ENCODE data around the gene ANKFY1.

The ANKFY1 gene

GRCh38 chr17:4263282-4264215, at the start of gene ANKFY1:
Gene ANKFY1 (minus strand): TSS chr17:4263979. CDS start chr17:4263941, 38 bp downstream.
- DNase-seq, result peak; percentile 61

GRCh38 chr17:4310354-4311060, 46.7 kb upstream of the ANKFY1 start:
- no peak for DNase-seq

DNA sequence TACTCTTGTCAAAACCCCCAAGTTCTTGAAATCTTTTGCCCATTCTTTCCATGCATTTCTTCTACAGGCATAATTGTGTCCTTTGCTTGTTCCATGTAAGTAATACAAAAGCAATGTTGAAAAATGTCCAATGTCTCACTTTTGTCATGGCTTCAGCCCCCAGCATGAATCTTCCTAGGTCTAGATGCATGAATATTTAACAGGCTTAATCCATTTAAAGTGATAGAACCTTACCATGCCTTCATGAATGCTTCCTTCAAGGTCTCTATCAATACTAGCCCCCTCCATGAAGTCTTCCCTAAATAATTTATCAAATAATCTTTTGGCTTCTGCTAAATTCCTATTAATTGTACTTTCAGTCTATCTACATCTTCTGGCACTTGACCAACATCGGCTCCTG, 46.1 kb upstream of the ANKFY1 start:
- DNase-seq, result no peak

DNA sequence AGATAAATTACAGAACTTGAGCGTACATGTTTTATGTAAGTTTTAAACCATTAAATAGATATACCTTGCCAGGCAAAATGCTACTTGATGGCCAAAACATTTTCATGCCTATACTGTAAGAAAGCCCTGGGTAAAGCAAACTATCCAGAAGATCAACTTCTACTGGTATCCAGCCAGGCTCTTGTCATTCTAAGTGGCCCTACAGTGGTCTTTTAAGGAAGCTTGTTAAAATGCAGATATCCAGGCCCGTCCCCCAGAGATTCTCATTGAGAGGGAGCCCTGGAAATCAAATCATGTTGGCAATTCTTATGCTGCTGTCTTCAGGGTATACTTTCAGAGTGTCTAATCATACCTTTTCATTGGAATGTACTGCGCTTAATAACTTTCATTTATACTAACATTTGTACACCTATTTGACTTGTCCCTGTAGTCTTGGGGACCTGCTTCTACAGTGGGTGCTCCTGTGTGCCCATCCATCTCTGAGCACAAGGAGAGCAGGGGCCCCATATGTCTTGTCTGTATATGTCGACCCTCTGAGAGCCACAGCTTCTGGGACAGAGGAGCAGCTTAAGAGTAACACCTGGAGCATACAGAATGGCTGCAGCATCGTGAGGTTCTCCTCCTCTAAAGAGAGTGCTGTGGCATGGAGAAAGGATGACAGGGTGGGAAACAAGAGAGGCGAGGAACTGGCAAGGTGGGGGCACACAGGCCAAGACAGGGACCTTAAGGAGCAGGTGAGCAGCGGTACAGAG, 43.6 kb upstream of the ANKFY1 start:
- DNase-seq, result no peak

DNA sequence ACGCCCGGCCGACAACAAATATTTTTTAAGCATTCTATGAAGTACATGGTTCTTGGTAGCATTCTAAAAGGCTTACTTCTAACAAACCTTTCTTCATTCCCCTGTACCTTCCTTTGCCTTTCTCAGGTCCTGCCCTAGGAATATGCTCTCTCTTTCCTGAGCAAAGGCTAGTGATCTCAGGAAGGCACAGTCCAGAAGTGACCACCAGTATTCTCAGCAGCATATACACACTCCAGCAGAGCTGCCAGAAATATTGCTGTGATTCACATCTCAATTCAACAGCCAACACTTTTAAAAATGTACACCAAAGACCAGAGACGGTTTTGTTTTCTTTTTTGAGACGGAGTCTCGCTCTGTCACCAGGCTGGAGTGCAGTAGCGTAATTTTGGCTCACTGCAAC, 41.4 kb upstream of the ANKFY1 start:
- no peak for DNase-seq

DNA sequence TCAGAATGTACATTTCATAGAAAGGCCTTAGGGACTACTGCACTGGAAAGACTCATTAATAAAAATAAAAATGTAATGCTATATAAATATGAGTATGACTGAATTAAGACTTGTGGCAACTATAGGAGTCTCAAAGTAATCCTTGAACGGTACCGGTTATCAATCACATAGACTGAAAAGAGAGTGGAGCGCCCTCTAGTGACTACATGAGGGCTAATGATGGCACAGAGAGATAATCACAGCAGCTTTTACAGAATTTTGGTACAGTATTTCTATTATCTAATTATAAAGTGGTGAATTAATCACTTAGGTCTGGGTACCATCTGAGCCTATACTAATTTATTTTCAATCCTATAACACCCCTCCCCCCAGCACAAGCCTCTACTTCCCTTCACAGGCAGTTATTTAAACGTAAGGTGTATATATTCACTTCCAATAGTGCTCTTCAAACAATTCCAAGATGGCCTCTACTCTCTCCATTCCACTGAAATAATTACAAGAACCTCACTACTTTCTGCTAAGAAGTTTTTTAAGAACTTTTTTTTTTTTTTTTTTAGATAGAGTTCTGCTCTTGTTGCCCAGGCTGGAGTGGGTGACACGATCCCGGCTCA, 40.7 kb upstream of the ANKFY1 start:
- DNase-seq, result peak; percentile 23

GRCh38 chr17:4301066-4301465, 37.3 kb upstream of the ANKFY1 start:
- DNase-seq, result no peak

- DNase-seq, result no peak
These were observed 33.6 kb upstream of the ANKFY1 start for GRCh38 chr17:4297351-4297750.

DNA sequence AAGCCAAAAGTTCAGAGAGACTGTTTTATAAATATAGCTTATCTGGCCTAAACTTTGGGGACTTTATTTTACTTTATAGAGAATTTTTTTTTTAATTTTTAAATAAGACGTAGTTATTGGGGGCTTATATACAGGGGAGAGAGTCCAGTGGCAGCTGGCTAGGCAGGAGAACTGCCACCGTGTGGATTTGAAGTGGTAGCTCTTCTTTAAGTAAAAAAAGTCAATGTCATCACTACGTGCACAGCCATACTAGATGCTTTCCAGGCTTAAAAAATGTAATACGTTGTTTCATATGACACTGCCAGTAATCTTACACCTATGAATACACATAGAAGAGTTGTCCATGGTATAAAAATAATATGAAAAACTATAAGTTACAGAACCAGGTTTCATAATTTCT, 31.9 kb upstream of the ANKFY1 start:
- no peak for DNase-seq

DNA sequence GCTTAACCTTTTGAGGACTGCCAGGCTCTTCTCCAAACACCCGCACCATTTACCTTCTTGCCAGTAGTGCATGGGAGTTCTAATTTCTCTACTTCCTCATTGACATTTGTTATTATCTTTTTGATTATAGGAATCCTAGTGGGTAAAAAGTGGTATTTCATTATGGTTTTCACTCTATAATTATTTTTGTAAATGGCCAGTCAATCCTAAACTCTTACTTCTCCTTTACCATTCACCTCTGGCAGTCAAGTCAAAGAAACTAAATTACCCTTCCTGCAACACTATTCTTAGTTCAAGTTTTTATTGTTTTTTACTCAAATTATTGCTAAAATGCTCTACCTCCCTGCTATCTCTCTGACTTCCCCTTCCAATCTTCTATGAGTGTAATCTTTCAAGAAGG, 29.8 kb upstream of the ANKFY1 start:
- DNase-seq, result no peak

DNA sequence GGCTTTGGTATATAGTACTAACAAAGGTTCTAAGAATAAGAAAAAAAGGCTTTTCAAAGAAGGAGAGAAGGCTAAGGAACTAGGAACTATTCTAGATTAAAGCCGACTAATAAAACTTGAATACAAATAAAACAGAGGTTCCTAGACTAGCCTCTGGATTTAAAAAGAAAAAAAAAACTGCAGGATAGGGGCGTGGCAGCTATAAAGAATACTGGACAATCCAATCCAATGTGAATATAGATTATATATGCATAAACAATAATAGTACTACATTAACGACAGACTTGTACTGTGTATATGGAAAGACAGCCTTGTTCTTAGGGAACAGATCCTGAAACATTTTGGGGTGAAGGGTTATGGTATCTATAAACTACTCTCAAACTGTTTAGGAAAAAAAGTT, 23.9 kb upstream of the ANKFY1 start:
- no peak for DNase-seq

DNA sequence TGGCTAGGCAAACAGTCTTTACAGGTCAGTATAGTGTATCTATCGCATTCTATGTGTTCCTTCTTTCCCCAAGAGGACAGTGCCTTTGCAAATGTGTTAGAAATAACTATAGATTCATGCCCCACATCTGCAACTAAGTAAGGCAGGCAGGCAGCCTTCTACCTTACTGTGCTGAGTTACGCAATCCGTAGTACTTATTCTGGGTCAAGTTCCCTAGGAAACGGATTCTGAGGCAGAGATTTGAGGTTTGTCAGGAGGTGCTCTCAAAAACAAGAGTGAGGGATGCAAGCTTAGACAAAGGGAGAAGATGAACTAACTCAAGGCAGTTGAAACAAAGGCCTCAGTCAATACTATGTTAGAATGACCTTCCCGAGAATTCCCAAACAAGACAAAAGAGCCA, 12.7 kb upstream of the ANKFY1 start:
- DNase-seq, result no peak

GRCh38 chr17:4272972-4273368, 9.2 kb upstream of the ANKFY1 start:
- no peak for DNase-seq

DNA sequence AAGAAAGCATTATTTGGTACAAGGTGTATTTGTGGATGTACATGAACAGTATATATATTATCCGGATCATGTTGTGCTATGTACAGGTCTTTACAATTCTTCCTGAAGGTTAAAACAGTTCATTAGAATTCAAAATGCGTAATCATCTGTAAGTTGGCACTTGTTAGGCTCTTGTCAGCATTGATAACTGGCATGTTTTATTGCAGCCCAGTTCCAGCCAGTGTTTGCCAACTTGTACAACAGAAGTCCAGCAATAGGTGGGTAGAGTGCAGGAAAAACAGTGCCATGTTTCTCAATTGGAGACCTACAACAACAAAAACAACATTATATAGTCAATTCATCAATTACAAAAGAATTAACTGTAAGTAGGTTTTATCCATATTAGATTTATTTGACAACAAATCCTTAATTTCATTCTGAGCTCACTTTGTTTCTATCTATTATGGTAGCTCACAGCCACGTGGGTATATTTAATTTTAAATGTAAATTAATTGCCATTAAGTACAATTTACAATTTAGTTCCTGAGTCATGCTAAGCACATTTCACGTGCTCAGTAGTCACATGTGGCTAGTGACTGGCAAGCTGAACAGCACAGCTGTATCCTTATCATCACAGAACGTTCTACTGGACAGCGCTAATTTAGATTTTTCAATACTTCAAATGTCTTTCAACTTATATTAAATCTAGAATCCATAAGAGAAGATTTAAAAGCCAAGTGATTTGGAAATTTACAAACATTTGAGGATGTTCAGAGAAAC, 8.6 kb upstream of the ANKFY1 start:
- no peak for DNase-seq

DNA sequence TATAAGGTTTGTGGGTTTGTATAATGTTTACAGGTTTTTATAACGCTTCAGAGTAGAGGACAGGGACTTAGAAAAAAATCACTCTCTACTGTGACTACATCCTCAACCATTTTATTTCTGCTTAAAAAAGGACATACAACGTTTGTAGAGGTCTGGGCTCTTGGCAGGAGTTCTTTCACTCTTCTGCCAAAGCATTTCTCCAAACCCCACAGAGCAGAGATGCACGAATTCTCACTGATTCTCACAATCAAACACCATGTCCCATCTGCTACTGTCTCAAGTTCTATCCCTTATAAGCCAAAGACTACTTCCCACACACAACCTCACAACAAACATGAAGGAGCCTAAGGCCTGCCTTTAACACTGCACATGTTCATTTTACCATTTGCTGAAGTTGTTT, 7.0 kb upstream of the ANKFY1 start:
- no peak for DNase-seq

DNA sequence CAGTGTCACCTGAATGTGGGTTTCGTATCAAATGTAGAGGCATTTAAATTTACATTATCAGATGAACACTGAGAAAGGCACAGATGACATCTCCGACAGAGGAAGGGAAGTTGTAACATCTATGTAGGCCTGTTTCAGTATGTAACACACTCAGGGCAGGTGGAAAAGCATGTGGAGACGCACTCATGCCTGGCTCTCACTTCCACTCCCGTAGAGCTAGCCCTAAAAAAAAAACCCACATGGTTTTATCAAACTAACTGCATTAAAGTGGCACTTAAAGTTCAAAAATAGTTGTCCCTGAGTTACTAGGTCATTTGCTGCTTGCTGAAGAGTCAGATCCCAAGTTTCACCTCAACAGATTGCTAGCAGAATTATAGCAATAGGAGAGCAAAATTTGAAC, 6.1 kb upstream of the ANKFY1 start:
- DNase-seq, result no peak

GRCh38 chr17:4267402-4267801, 3.6 kb upstream of the ANKFY1 start:
- DNase-seq, result no peak

DNA sequence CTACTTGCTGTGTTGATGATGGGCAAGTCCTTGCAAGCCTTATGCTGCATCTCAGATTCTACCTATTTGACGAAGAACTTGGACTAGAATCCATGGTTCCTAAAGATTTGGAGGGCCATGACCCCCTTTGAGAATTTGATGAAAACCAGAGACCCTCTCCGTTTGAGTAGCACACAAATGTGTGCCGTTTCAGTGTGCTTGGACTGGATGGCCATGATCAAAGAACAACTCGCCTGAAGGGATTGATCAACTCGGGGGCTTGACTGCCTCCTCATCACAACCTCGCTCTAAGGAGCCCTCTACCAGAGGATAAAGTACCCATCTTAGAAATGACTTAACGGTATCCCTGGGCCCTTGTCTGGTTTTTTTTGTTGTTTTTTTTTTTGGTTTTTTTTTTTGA, 2.8 kb upstream of the ANKFY1 start:
- no peak for DNase-seq

GRCh38 chr17:4262703-4263102, 1.1 kb downstream of the ANKFY1 start:
- no peak for DNase-seq

- no peak for DNase-seq
These were observed 2.3 kb downstream of the ANKFY1 start for GRCh38 chr17:4261452-4261851.

DNA sequence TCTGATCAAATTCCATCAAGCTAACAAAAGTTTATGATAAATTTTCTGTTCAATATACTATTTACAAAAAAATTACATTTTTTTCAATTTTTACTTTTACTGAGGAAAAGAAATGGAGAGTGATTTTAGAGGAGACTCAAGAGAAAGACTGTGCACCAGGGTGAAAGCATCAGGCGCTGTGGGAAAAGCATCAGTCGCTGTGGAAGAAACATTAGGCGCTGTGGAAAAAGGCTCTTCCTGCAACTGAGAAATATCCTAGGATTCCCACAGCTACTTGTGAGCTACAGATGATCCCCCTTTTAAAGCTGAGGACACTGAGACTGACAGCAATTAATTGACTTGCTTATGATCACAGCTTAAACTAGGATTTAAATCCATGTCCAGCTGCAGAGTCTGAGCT, 4.9 kb downstream of the ANKFY1 start:
- no peak for DNase-seq

DNA sequence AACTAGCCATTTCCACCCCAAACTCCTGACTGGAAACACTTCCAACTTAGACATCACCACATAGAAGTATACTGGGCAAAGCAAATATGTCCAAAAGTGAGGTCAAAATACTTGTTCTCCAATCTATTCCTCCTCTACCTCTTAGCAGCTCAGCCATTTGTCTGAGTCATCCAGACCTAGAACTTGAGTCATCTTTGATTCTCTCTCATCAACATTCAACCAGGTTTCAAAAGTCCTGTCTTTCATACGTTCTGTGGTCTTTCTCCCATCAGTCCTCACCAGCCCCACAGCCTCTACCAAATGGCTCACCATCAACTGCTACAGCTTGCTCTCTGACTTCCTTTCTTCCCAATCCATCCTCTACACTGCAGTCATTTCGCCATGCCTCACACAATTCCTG, 6.8 kb downstream of the ANKFY1 start:
- no peak for DNase-seq

Data from NCI-H2029 treated with DMSO at 0.1 percent for 48 hours (cell line).